HG03378 (cell line): ENCODE measurements around the gene OR2C3.
A peak's percentile ranks its signal among the peaks of the same experiment; 100 is the strongest.
"Not testable (repeated sequence)": the region's sequence is repeated elsewhere in the genome, so short reads cannot be mapped to it uniquely, and the experiment has no call there.

Experiments
- ATAC-seq: cut with Tn5 transposase; IDR thresholded peaks from one replicate; pipeline ENCODE4 v1.9.1; 2021; ENCODE audit warnings: mild to moderate bottlenecking, moderate library complexity; ENCODE audit not compliant: unreplicated experiment

OR2C3 gene

GRCh38 chr1:247518613-247518891, 17.7 kb downstream of the OR2C3 start:
- no peak for ATAC-seq

DNA sequence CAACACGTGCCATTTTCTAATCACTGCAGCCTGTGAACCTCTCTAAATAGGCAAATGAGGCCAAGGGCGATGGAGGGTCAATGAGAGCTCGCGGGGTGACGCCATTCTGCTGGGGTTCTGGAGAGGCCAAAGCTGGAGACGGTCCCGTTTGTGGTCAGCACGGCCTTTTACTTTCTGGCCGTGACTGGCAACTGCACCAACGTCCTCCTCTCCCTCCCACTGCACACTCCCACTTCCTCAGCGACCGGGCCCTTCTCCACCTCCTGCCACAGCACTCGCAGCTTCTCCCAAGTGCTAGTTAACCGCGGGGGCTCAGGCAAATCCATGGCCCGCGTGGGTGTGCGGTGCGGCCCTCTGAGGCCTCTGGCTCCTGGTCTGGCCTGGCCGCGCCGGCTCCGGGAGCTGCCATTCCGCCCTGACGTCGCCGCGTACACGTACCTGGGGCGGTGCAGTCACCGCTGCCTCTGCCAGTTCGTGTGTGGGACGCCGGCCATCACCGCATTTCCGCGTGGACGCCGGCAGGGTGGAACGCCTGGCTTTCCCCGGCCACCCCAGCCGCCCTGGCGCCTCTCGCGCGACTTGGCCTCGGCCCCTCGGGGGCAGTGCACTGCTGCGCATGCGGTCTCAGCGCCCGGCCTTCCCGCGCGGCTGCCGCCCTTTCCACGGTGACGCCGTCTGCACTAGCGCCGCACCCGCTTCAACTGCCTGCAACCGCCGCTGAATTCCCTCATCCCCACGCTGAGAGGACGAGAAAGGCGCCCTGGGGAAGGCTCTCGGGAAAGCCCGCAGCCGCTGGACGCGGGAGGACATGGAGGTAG, 18.2 kb downstream of the OR2C3 start:
- no peak for ATAC-seq

DNA sequence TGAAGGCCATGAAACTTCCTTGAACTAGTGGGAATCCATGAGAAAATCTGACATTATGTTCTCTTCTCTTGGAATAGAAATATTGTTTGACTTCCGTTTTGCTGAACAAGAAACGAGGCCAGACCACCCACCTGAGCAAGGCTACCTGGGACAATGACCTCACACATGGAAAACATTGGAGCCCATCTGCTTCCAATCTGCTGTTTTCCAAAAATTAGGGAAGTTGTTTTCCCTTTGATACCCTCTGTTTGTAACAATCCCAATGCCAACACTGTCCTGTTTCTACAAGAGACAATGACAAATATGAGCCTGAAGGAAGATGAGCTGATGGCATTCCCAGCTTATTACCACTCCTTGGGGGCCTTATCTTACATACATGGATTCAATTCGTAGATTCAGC, 29.4 kb downstream of the OR2C3 start:
- ATAC-seq: no peak

GRCh38 chr1:247500865-247501264, 35.4 kb downstream of the OR2C3 start:
- no peak for ATAC-seq

DNA sequence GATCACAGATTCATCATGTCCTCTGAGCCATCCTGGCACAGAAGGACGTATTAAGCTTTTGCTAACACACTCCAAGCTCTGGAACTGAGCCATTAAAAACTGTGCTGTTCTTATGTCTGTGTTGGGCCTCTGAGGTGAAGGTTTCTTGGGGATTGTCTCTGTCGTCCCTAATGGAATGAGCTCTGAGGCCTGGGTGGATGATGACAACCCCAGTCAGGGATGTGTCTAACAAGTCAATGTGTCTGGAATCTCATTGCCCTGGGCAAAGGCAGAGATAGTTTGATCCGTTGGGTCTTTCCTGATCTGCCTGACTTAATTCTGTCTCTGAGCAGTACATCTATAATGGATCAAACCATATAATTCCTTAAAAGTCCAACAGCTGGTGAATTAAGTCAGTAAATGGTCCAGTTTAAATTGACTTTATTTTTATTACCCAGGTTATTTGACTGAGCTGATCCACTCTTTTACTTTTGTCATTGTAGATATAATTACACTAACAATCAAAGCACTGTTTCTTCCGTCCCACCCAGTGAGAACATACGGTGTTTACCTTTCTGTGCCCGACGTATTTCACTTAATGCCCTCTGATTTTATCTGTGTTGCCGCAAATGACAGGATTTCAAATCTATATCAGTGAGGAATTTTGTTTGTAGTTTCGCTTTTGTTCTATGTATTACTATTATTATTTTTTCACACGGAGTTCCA, 39.5 kb downstream of the OR2C3 start:
- no peak for ATAC-seq

- ATAC-seq: peak; percentile 98
These were observed 41.5 kb downstream of the OR2C3 start for GRCh38 chr1:247494767-247495166.

GRCh38 chr1:247493106-247493505, 43.1 kb downstream of the OR2C3 start:
- ATAC-seq: no peak

DNA sequence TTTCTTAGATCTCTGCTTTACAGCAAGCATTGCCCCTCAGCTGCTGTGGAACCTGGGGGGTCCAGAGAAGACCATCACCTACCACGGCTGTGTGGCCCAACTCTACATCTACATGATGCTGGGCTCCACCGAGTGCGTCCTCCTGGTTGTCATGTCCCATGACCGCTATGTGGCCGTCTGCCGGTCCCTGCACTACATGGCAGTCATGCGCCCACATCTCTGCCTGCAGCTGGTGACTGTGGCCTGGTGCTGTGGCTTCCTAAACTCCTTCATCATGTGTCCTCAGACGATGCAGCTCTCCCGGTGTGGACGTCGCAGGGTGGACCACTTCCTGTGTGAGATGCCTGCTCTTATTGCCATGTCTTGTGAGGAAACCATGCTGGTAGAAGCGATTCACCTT, 44.9 kb downstream of the OR2C3 start:
- no peak for ATAC-seq

GRCh38 chr1:247487057-247487456, 49.2 kb downstream of the OR2C3 start:
- ATAC-seq: peak; percentile 87

GRCh38 chr1:247482747-247483146, 53.5 kb downstream of the OR2C3 start:
- no peak for ATAC-seq

DNA sequence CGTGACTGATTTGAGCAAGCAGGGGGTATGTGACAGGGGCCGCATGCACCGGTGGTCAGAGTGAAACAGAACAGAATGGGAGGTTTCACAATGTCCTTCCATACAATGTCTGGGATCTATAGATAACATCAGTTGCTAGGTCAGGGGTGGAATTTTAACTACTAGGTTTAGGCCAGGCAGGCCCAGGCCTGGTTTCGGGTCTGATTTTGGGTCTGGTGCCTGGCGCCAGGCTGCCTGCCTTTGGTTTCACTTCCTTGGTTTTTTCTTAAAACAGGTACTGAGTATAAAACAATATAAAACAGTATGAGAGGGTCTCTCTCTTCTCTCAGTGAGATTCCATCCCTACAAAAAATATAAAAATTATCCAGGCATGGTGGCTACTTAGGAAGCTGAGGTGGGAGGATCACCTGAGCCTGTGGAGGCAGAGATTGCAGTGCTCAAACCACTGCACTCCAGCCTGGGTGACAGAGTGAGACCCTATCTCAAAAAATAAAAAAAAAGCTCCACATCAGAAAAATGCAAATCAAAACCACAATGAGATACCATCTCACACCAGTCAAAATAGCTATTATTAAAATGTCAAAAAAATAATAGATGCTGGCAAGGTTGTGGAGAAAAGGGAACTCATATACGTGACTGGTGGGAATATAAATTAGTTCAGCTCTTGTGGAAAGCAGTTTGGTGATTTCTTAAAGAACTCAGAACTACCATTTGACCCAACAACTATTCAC, 59.7 kb downstream of the OR2C3 start:
- not testable (repeated sequence) for ATAC-seq

GRCh38 chr1:247475793-247476192, 60.4 kb downstream of the OR2C3 start:
- ATAC-seq: no peak
